Tibial nerve (tissue), 3 donors: ENCODE results near the gene B9D1.

ENCODE experiments used
- CTCF ChIP-seq, 5 experiments: fragments of 200-600 bp in 3 of 5; fragments of 450-650 bp in 2 of 5; sonication (generic) in 3 of 5; IDR thresholded peaks; one replicate each; pipeline ENCODE4 v1.5.1; 2016 to 2019; ENCODE audit warnings: antibody characterized with exemption in 5 of 5, mild to moderate bottlenecking in 3 of 5, moderate library complexity in 2 of 5
- POLR2A ChIP-seq, 2 donors: fragments of 450-650 bp; IDR thresholded peaks; one replicate each; pipeline ENCODE4 v1.6.1; 2017; ENCODE audit warnings: antibody characterized with exemption in 2 of 2, mild to moderate bottlenecking in 2 of 2, moderate library complexity in 2 of 2

DNA sequence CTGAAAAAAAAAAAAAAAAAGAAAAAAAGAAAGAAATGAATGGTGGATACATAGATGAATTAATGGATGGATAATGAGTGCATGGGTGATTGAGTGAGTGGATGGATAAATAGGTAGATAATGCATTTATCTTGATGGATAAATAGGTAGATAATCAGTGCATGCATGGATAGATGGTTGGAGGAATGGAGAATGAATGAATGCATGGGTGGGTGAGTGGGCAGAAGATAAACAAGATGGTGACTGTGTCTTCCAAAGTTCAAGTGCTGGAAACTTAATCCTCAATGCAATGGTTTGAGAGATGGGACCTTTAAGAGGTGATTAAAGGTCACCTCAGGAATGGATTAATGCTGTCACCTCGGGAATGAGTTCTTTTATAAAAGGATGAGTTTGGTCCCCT is 41.7 kb upstream of the B9D1 start:
- no peak for TF ChIP-seq CTCF (IDR thresholded peaks at IDR 0.05)
- TF ChIP-seq POLR2A (IDR thresholded peaks at IDR 0.05): no peak
